Left renal pelvis (tissue), 4 donors: ENCODE results near the gene LRMDA. TPM values are rescaled to one million over a fixed set of nuclear protein-coding genes. Genes with fewer than 3 reads are reported as not detected.
A peak's percentile ranks its signal among the peaks of the same experiment; 100 is the strongest.

ENCODE experiments used
- DNase-seq, 4 donors: peaks; one replicate each; pipeline ENCODE4 v3.0.0-alpha.2; 2013; ENCODE audit warnings: low read depth in 4 of 4, low spot score in 3 of 4
- polyA plus RNA-seq, 4 donors: library from polyadenylated mRNA; unstranded; fragments of 120-200 nt; gene quantifications; one replicate each; pipeline ENCODE4 v1.2.1, GENCODE V29; 2013; ENCODE audit not compliant: insufficient read length in 4 of 4

The LRMDA gene
- polyA plus RNA-seq, 4 donors = 7.8 to 23.9 (median 16.5) TPM

DNA sequence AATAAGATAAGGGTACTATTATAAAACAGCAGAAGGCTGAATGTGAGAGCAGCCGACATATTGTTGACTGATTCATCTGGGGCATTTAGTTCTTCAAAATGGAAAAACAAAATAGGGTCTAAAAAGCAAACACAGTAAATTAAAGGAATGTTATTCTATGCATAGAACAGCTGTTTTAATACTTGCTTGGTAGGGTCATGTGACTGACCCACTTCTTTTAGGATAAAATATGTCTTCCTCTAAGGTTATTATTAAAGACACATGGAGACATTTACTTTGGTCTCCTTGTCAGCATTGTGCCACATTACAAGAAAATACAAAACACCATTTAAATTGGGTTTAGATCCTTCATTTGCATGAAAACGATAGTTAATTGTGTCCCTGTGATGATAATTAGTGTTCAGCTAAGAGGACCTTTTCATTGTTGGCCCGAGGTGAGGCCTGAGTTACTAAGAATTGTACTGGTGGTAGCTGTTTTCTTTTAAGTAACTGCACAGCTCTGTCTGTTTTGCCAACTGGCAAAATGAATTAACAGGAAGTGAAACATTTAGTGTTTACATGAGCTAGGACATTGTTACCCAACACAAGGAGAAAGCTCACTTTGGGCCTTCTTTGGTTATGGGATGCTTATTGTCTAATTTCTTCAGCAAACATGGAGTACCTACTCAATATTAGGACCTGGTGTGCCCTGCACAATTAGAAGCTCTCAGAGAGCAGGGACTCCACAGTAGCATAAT lies 764.4 kb downstream of the LRMDA start:
- DNase-seq = no peak

DNA sequence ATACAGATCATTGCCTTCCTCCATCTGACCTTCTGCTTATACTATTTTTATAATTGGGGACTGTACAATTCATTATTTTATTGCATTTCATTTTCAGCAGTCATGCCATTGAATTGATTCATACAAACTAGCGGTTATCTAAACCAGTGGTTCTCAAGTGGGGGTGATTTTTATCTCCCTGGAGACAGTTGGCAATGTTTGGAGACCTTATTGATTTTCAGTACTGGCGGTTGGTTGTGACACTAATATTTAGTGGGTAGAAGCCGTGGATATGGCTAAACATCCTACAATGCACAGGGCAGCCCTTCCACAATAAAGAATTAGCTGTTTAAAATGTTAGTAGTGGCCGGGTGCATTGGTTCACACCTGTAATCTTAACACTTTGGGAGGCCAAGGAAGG lies 765.9 kb downstream of the LRMDA start:
- DNase-seq = no peak

DNA sequence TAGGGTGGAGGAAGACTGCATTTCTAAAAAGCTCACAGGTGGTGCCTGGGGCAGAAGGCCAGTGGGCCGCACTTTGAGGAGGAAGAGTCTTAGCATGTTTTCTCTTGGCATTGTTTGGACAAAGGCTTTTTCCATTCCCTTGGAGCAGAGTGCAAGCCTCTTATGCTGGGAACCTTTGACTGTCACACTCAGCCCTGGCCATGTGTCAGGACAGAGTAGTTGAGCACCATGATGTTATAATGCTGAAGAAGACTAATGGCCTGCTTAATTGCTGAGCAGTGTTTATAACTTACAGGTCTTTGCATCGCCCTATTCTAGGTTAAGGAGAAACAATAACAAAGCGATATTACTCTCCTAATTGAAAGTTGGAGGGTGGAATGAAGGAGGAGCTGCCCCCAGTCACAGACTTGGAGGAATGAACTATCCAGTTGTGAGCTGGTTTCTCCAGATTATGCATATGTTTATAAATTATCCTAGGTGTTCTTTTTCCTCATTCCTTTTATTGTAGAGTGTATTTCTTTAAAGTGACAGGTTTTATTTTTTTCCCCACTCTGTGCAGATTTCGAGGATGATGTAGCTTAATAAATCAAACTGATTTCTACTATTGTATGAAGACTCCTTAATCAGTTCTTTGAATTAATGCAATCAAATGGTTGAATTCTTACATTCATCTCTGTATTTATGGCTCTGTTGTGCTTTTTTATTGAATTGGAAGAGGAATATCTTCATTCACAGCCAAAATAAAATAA lies 767.0 kb downstream of the LRMDA start:
- DNase-seq = no peak

- no peak for DNase-seq
Measured at GRCh38 chr10:76201962-76202361, 770.5 kb downstream of the LRMDA start.

DNA sequence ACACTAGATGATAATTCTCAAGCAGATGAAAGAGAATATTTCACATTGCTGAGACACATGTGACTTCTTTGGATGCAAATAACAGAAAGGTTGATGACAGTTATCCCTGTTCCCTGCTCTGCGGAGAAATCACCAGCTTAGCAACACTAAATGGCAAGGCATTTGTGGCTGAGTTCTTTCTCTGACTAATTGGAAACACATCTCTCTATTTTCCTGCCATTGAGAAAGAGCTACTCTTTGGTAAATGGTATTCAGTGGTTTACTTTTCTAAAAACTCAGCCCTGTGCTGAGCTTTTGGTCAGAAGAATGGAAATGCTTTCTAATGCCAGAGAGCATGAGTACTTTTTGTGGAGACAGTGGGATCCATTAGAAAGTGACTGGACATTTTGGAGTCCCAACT lies 771.4 kb downstream of the LRMDA start:
- DNase-seq = no peak

DNA sequence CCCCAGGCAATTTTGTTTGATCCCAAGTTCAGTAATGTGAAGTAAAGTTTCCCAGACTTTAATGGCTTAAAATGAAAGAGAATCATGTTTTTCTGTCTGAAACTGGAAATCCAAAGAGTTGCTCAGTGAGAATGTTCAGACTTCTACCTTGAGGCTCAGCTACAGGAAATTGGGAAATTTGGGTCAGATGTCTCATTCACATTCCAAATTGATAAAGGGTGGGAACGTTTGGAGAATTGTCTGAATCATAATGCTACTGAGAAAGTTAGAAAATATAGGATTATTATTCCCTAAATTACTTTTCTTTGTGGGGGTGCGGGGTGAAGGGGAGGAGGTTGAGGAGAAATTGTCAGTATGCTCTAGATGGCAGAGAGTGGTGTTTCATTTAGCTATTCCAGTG lies 773.9 kb downstream of the LRMDA start:
- DNase-seq = no peak

DNA sequence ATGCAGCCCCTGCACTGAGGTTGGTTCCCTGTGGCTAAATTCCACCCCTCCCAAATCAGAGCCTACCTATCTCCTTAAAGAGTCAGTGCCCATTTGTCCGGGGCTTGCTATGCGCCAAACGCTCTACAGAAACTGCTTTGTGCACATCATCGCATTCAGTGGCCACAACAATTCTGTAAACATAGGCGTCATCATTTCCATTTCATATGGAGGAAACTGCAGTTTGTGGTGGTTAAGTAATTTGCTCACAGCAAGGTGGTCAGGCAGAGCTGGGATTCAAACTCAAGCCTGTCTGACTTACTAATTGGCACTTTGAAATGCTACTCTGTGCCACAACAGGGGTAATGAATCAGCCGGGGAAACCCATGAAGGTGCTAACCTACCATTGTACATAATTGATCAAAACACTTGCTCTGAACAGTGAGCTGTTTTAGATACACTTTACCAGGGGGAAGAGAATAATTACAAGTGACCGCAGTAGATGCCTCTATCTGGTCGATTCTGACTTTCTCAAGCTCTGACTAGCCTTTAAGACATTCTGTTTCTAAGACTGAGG lies 775.5 kb downstream of the LRMDA start:
- no peak for DNase-seq

- DNase-seq = no peak
Measured at GRCh38 chr10:76209135-76209534, 777.7 kb downstream of the LRMDA start.

- no peak for DNase-seq
Measured at GRCh38 chr10:76210211-76210610, 778.8 kb downstream of the LRMDA start.

- DNase-seq = no peak
Measured at GRCh38 chr10:76211691-76212090, 780.3 kb downstream of the LRMDA start.

GRCh38 chr10:76213876-76214275 lies 782.5 kb downstream of the LRMDA start:
- no peak for DNase-seq

GRCh38 chr10:76218035-76218434 lies 786.6 kb downstream of the LRMDA start:
- no peak for DNase-seq

GRCh38 chr10:76229341-76229740 lies 797.9 kb downstream of the LRMDA start:
- no peak for DNase-seq

- DNase-seq = no peak
Measured at GRCh38 chr10:76230921-76231285, 799.5 kb downstream of the LRMDA start.

DNA sequence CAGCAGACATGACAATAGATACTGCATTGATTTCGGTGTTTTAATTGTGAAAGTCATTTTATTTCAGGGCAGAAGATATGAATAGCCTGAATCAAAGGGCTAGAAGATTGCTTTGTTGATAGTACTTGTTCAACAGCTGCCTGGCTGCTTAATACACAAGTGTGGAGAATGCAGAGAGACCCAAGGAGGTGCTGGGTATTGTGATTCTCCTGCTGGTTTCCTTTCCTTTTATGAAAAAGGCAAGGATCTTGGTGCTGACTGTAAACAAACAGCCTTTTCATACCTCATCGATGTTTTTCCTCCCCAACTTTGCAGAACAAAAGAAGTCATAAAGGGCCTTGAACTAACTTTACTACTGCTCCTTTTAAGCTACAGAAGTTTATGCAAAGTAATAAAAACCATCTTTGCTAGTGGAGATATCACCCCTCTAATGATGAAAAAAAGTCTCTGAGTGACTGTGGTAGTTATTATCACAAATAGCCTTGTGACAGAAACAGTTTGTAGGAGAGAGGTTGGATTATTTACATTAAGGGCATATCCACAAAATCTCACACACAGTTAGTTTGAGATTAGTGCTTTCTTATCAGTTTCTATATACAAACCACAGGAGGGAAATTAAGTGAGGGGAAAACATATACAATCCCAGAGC lies 800.0 kb downstream of the LRMDA start:
- DNase-seq = no peak

DNA sequence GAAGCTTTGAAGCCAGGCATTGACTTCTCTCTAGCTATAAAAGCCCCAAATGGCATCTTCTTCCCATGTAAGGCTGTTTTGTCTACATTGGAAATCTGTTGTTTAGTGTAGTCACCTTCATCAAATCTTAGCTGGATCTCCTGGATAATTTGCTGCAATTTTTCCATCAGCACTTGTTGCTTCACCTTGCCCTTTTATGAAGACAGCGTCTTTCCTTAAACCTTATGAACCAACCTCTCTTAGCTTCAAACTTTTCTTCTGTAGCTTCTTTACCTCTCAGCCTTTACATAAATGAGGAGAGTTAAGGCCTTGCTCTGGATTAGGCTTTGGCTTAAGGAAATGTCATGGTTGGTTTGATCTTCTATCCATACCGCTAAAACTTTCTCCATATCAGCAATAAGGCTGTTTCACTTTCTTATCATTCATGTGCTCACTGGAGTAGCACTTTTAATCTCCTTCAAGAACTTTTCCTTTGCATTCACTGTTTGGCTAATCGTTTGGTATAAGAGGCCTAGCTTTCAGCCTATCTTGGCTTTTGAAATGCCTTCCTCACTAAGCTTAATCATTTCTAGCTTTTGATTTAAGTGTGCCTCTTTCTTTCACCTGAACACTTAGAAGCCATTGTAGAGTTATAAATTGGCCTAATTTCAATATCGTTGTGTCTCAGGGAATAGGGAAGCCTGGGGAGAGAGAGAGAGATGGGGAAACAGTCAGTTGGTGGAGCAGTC lies 803.2 kb downstream of the LRMDA start:
- no peak for DNase-seq

DNA sequence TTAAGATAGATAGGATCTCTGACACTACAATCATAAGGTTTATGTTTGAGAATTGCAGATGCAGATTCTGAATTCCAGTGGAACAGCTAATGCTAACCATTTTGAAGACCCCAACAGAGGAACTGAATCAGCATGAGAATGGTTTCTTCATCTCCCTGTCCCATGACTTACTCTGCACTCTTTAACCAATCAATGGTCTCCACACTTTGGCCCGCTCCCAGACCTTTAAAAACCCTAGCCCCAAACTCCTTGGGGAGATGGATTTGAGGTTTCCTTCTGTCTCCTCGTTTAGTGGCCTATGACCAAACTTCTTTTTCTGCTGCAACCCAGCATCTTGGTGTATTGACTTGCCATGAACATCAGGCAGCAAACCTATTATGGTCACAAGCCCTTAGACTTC lies 804.9 kb downstream of the LRMDA start:
- DNase-seq = no peak

GRCh38 chr10:76242956-76243355 lies 811.5 kb downstream of the LRMDA start:
- no peak for DNase-seq

- DNase-seq = peak; percentile 66 to 72 (median 70)
Measured at GRCh38 chr10:76244061-76244686, 812.8 kb downstream of the LRMDA start.

- no peak for DNase-seq
Measured at GRCh38 chr10:76245951-76246495, 814.6 kb downstream of the LRMDA start.
